Measurements from ENCODE around the gene ZCCHC14. TPM values are rescaled to one million over a fixed set of nuclear protein-coding genes. Genes with fewer than 3 reads are reported as not detected.
A peak's percentile ranks its signal among the peaks of the same experiment; 100 is the strongest.

ZCCHC14 gene
- total and polyA plus RNA-seq, 2 of the 13 experiments (the other 11 are each of a cell fraction or from before 2014, with no cell fraction given), result 12.4 to 12.5 TPM

DNA sequence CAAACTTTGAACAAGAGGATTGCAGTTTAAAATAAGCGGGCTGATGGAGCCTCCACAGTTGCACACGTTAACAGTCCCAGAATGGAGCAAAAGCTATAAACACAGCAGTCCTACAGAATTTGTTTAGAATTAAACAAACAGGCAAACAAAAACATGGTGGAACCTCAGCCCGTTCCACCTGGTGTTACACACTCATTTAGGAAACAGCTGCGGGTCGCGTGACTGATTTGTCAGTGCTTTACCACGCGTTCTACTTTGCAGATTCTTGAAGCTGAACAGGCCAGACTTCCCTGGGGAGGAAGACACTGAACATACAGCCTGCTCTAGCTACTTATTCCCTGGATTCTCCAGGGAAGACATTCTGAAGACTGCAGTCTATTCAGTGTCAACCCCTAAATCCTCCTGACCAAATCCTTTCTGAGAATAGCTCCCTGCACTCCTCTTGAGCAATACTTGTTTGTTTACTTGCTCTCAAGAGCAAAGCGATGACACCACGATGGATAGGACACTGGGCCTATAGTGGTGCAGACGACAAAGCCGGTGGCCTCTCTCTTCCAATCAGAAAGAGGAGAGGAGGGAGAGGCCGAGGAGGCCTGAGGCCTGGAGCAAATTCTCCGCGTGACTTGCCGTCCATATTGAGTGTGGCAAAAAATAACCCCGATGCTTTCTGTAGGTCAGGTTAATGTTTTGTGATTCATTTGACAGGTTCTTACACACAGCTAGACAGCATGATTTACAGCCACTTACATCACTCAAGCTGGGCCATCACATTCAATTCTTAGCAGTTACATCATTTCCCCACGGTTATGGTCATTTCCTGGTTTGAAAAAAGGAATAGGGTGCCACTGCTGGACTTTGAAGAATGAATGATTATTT, 104.6 kb downstream of the ZCCHC14 start (continued):
- TF ChIP-seq HNF1A (IDR thresholded peaks at IDR 0.05; ENCODE audit: low read depth) (peak; percentile 87), HNF1A (CRISPR knock-in tag; IDR thresholded peaks at IDR 0.05; ENCODE audit: borderline replicate concordance) (peak; percentile 94), ZNF30 (CRISPR knock-in tag; IDR thresholded peaks at IDR 0.05) (no peak), SALL1 (CRISPR knock-in tag; IDR thresholded peaks at IDR 0.05) (peak; percentile 79), FOXM1 (CRISPR knock-in tag; IDR thresholded peaks at IDR 0.05) (no peak), MAFG (CRISPR knock-in tag; IDR thresholded peaks at IDR 0.05) (no peak), ZNF274 (CRISPR knock-in tag; IDR thresholded peaks at IDR 0.05) (no peak), NR2C2 (CRISPR knock-in tag; IDR thresholded peaks at IDR 0.05; ENCODE audit: borderline replicate concordance) (peak; percentile 88), NR2F1 (CRISPR knock-in tag; IDR thresholded peaks at IDR 0.05) (peak in 1 of 2 experiments; percentile 19; a peak in 2 of 4 replicates), ZNF839 (CRISPR knock-in tag; IDR thresholded peaks at IDR 0.05; ENCODE audit: borderline replicate concordance) (no peak), ZNF737 (CRISPR knock-in tag; IDR thresholded peaks at IDR 0.05; ENCODE audit: borderline replicate concordance) (no peak), NFIC (IDR thresholded peaks at IDR 0.05; ENCODE audit: low read length) (peak; percentile 66), ZNF33B (CRISPR knock-in tag; IDR thresholded peaks at IDR 0.05) (0 out of 2 replicates have a peak, but pooled peaks have one; percentile 36), FOXP1 (IDR thresholded peaks at IDR 0.05) (peak; percentile 97), FOXP1 (CRISPR knock-in tag; IDR thresholded peaks at IDR 0.05) (peak; percentile 94), TOE1 (CRISPR knock-in tag; IDR thresholded peaks at IDR 0.05) (no peak), HCFC1 (IDR thresholded peaks at IDR 0.05; ENCODE audit: low read depth, low read length) (peak; percentile 90), MIER2 (CRISPR knock-in tag; IDR thresholded peaks at IDR 0.05) (peak; percentile 54; the same call in 1 of the 2 replicates)
- TF ChIP-seq, protein P1, sequence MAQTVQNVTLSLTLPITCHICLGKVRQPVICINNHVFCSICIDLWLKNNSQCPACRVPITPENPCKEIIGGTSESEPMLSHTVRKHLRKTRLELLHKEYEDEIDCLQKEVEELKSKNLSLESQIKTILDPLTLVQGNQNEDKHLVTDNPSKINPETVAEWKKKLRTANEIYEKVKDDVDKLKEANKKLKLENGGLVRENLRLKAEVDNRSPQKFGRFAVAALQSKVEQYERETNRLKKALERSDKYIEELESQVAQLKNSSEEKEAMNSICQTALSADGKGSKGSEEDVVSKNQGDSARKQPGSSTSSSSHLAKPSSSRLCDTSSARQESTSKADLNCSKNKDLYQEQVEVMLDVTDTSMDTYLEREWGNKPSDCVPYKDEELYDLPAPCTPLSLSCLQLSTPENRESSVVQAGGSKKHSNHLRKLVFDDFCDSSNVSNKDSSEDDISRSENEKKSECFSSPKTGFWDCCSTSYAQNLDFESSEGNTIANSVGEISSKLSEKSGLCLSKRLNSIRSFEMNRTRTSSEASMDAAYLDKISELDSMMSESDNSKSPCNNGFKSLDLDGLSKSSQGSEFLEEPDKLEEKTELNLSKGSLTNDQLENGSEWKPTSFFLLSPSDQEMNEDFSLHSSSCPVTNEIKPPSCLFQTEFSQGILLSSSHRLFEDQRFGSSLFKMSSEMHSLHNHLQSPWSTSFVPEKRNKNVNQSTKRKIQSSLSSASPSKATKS (CRISPR knock-in tag; IDR thresholded peaks at IDR 0.05), result peak; percentile 90
- TF ChIP-seq, protein P2, sequence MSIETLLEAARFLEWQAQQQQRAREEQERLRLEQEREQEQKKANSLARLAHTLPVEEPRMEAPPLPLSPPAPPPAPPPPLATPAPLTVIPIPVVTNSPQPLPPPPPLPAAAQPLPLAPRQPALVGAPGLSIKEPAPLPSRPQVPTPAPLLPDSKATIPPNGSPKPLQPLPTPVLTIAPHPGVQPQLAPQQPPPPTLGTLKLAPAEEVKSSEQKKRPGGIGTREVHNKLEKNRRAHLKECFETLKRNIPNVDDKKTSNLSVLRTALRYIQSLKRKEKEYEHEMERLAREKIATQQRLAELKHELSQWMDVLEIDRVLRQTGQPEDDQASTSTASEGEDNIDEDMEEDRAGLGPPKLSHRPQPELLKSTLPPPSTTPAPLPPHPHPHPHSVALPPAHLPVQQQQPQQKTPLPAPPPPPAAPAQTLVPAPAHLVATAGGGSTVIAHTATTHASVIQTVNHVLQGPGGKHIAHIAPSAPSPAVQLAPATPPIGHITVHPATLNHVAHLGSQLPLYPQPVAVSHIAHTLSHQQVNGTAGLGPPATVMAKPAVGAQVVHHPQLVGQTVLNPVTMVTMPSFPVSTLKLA (IDR thresholded peaks at IDR 0.05), result peak; percentile 86
- TF ChIP-seq, protein P3, sequence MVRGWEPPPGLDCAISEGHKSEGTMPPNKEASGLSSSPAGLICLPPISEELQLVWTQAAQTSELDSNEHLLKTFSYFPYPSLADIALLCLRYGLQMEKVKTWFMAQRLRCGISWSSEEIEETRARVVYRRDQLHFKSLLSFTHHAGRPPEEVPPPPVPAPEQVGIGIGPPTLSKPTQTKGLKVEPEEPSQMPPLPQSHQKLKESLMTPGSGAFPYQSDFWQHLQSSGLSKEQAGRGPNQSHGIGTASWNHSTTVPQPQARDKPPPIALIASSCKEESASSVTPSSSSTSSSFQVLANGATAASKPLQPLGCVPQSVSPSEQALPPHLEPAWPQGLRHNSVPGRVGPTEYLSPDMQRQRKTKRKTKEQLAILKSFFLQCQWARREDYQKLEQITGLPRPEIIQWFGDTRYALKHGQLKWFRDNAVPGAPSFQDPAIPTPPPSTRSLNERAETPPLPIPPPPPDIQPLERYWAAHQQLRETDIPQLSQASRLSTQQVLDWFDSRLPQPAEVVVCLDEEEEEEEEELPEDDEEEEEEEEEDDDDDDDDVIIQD (CRISPR knock-in tag; IDR thresholded peaks at IDR 0.05; ENCODE audit: low read depth), result peak; percentile 70

Measured in HepG2 (cell line).